C4-2B (cell line): ENCODE measurements around the gene CCDC185.

ENCODE experiments used
- ZFX ChIP-seq: fragments of 450-650 bp; IDR thresholded peaks from 2 replicates; pipeline ENCODE4 v1.6.1; 2017
- TF ChIP-seq, protein P1 (sequence below): fragments of 450-650 bp; conservative IDR thresholded peaks from 2 replicates; pipeline ENCODE4 v1.5.1; 2017; ENCODE audit warnings: mild to moderate bottlenecking

DNA sequence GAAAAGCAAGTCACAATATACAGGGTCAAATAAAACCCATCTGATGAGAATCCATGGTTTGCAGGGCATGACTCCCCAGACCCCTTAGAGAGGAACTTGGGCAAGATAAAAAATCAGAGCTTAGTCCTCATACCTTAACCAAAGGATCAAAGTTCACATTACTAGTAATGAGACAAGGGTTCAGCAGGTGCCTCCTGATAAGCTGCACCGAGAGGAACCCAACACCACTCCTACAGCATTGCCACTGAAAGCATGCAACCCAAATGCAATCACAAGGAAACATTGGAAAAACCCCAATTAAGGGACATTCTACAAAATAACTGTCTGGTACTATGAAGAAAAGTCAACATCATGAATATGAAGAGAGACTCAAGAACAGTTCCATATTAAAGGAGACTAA lies 29.7 kb downstream of the CCDC185 start:
- TF ChIP-seq, protein P1, sequence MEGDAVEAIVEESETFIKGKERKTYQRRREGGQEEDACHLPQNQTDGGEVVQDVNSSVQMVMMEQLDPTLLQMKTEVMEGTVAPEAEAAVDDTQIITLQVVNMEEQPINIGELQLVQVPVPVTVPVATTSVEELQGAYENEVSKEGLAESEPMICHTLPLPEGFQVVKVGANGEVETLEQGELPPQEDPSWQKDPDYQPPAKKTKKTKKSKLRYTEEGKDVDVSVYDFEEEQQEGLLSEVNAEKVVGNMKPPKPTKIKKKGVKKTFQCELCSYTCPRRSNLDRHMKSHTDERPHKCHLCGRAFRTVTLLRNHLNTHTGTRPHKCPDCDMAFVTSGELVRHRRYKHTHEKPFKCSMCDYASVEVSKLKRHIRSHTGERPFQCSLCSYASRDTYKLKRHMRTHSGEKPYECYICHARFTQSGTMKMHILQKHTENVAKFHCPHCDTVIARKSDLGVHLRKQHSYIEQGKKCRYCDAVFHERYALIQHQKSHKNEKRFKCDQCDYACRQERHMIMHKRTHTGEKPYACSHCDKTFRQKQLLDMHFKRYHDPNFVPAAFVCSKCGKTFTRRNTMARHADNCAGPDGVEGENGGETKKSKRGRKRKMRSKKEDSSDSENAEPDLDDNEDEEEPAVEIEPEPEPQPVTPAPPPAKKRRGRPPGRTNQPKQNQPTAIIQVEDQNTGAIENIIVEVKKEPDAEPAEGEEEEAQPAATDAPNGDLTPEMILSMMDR = no peak
- no peak for TF ChIP-seq ZFX
